Keratinocyte (primary cell): ENCODE measurements around the gene PNPT1. TPM values are rescaled to one million over a fixed set of nuclear protein-coding genes. Genes with fewer than 3 reads are reported as not detected.

Experiments used
- DNase-seq: peaks from one replicate; pipeline ENCODE4 v3.0.0-alpha.2; 2011; ENCODE audit warnings: low read depth, missing footprints, low spot score
- FAIRE-seq: peaks from 2 replicates; lab custom pipeline; 2011; peaks lifted over from hg19 to GRCh38; lab: Jason Lieb, UNC
- H2AFZ ChIP-seq: 2 replicates; pipeline ENCODE4 v1.6.0; 2012; ENCODE audit warnings: low read length, control low read depth, inconsistent platforms; ENCODE audit not compliant: control insufficient read depth
- H3K27ac ChIP-seq: 2 replicates; pipeline ENCODE4 v1.5.1; 2011; ENCODE audit warnings: low read length; ENCODE audit not compliant: control insufficient read depth, insufficient read depth
- H3K27me3 ChIP-seq: 3 replicates; pipeline ENCODE4 v1.6.0; 2011; ENCODE audit warnings: low read length; ENCODE audit not compliant: control insufficient read depth, insufficient read depth; ENCODE audit errors: extremely low read depth
- H3K36me3 ChIP-seq, 2 experiments: 2 replicates in 1 of 2; 3 replicates in 1 of 2; pipeline ENCODE4 v1.5.1; 2011; ENCODE audit warnings: low read length in 2 of 2, mild to moderate bottlenecking in 1 of 2; ENCODE audit not compliant: control insufficient read depth in 2 of 2, insufficient read depth in 2 of 2; ENCODE audit errors: extremely low read depth in 1 of 2
- H3K4me1 ChIP-seq: 3 replicates; pipeline ENCODE4 v1.5.1; 2011; ENCODE audit warnings: low read length; ENCODE audit not compliant: control insufficient read depth, insufficient read depth; ENCODE audit errors: extremely low read depth
- H3K4me2 ChIP-seq: 3 replicates; pipeline ENCODE4 v1.6.0; 2011; ENCODE audit warnings: low read depth, low read length; ENCODE audit not compliant: control insufficient read depth, insufficient read depth; ENCODE audit errors: extremely low read depth
- H3K4me3 ChIP-seq, 3 experiments: fragments of 200-600 bp in 1 of 3; sonication (generic) in 1 of 3; 2 replicates in 2 of 3; 3 replicates in 1 of 3; pipeline ENCODE4 v1.5.1; 2011 to 2016; ENCODE audit warnings: low read length in 3 of 3, mild to moderate bottlenecking in 3 of 3, control low read depth in 2 of 3, inconsistent platforms in 1 of 3, low read depth in 1 of 3, mixed read lengths in 1 of 3, mixed run types in 1 of 3, moderate library complexity in 1 of 3; ENCODE audit not compliant: control insufficient read depth in 2 of 3, insufficient read depth in 2 of 3; ENCODE audit errors: extremely low read depth in 1 of 3
- H3K79me2 ChIP-seq: 2 replicates; pipeline ENCODE4 v1.6.0; 2012; ENCODE audit warnings: low read length; ENCODE audit not compliant: control insufficient read depth, insufficient read depth
- H3K9ac ChIP-seq: 3 replicates; pipeline ENCODE4 v1.6.0; 2011; ENCODE audit warnings: low read length; ENCODE audit not compliant: control insufficient read depth, insufficient read depth; ENCODE audit errors: extremely low read depth
- H3K9me1 ChIP-seq: 3 replicates; pipeline ENCODE4 v1.6.0; 2011; ENCODE audit warnings: low read length; ENCODE audit not compliant: control insufficient read depth, insufficient read depth; ENCODE audit errors: extremely low read depth
- H3K9me3 ChIP-seq: 2 replicates; pipeline ENCODE4 v1.5.1; 2012; ENCODE audit warnings: low read depth, low read length; ENCODE audit not compliant: control insufficient read depth
- H4K20me1 ChIP-seq: 3 replicates; pipeline ENCODE4 v1.6.0; 2011; ENCODE audit warnings: low read length; ENCODE audit not compliant: control insufficient read depth, insufficient read depth; ENCODE audit errors: extremely low read depth
- CTCF ChIP-seq, 3 experiments: IDR thresholded peaks in 1 of 3; conservative IDR thresholded peaks in 1 of 3; optimal IDR thresholded peaks in 1 of 3; 2 replicates in 2 of 3; 3 replicates in 1 of 3; pipeline versions ENCODE3 to v1.5.1; 2011; ENCODE audit warnings: low read length in 3 of 3, mild to moderate bottlenecking in 3 of 3, moderate library complexity in 2 of 3, control low read depth in 1 of 3, inconsistent platforms in 1 of 3; ENCODE audit not compliant: insufficient read depth in 2 of 3; ENCODE audit errors: extremely low read depth in 1 of 3
- EZH2 ChIP-seq: IDR thresholded peaks from one replicate; pipeline ENCODE4 v1.6.1; 2012; ENCODE audit warnings: inconsistent platforms, mild to moderate bottlenecking, low read length, moderate library complexity
- dilution Hi-C: fragments of 300-500 bp; cut with MboI; formaldehyde crosslinking; loops from one replicate; pipeline ENCODE4 v1.7.0; 2020; ENCODE audit warnings: low sequenced_read_pairs; ENCODE audit not compliant: extremely low pct_ligation_motif_present
- polyA plus RNA-seq, 5 experiments: library from polyadenylated mRNA; depleted of rRNA in 3 of 5; stranded (reverse) in 3 of 5; stranded (forward) in 1 of 5; unstranded in 1 of 5; fragments of >200 nt; gene quantifications; 1 replicate in 1 of 5; 2 replicates in 3 of 5; 3 replicates in 1 of 5; pipeline versions ENCODE4 v1.2.1 to v1.2.3, GENCODE V29; 2011 to 2012; ENCODE audit warnings: missing spikeins in 2 of 5, low read depth in 1 of 5, low replicate concordance in 1 of 5

PNPT1 gene
- polyA plus RNA-seq, 1 donor (not counting 4 experiments of a cell fraction or from before 2014, with no cell fraction given), result 36.1 TPM

DNA sequence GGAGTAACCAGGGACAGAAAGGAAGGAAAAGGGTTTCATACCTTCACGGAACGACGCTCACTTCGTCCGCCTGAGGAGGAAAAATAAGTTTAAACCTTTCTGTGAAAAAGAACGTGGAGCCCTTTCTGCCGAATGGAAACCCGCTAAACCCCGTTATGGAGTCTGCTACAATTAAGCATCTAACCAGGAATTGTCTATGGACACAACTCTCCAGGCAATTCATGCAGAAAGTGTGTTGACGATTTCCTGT lies 75.7 kb downstream of the PNPT1 start:
- H3K9me1 ChIP-seq, result peaks cover 3% of the 10 kb centered on the region
- peak overlapping the region; percentile 91 for H3K4me2 ChIP-seq
- H3K4me1 ChIP-seq, result peaks cover 18% of the 10 kb centered on the region
- H3K9me3 ChIP-seq, result no peaks in the 10 kb centered on the region
- TF ChIP-seq CTCF (optimal IDR thresholded peaks at IDR 0.05 in 1 of 3, IDR thresholded peaks at IDR 0.05 in 1 of 3, conservative IDR thresholded peaks at IDR 0.05 in 1 of 3; ENCODE audit: extremely low read depth in 1 of 3, insufficient read depth in 2 of 3, low read length in 3 of 3) (no peak), EZH2 (no peak)
- H3K9ac ChIP-seq, result peak overlapping the region; percentile 92
- no peaks in the 10 kb centered on the region for H3K27me3 ChIP-seq
- DNase-seq (no peak), FAIRE-seq (no peak)
- peak overlapping the region; percentile 99 for H3K27ac ChIP-seq
- peak overlapping the region; percentile 91 for H2AFZ ChIP-seq
- H3K4me3 ChIP-seq, result peak overlapping the region; percentile 92 to 100 (median 93)
- peaks cover 2 to 7% of the 10 kb centered on the region in 2 experiments for H3K36me3 ChIP-seq
- peaks cover 83% of the 10 kb centered on the region for H3K79me2 ChIP-seq
- H4K20me1 ChIP-seq, result no peaks in the 10 kb centered on the region
- dilution Hi-C loops, result no loop called here

DNA sequence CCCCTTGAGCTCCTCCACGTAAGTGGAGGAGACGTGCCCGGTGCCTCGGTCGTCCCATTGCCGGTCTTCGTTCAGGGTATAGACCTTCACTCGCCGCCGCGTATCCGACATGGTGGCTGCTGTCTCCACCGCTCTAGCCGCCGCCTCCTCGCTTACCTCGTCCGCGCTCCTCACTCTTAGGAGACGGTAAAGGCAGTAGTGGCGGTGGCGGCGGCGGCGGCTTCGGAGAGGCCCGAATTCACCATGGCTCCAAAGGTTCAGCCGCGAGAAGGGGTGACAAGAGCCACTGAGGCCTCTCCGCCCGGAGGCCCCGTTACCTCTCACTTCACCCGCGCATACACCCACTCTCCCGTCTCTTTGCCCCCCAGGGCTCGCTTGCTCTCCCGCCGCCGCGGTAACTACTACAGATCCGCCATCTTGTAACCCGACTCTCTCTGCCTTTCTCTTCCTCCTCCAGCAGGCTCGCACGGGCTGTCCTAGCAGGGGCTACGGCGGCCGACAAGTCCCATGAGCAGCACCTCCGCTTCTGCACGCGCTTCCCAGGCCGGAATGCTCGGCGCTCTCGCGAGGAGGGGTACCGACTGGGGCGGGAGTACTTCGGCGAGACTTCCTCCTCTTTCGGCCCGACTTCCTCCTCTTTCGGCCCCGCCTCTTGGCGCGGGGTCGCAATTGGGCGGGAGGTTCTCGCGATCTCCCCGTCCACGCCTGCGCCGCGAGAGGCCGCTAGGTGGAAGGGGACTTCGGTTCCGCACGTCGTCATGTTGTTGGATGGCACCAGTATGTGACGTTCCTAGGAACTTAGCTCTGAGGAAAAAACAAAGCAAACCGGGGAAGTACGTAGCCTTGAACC lies 76.2 kb downstream of the PNPT1 start, which contains the start of gene PPP4R3B:
Gene PPP4R3B (minus strand): TSS at position 448 of the 850 bp plus-strand sequence. CDS start 337 bp downstream, at position 111.
- H2AFZ ChIP-seq, result peak within 1 kb of the TSS; percentile 91
- no peaks in the 10 kb centered on the region for H3K9me3 ChIP-seq
- no peaks in the 10 kb centered on the region for H4K20me1 ChIP-seq
- H3K27me3 ChIP-seq, result no peaks in the 10 kb centered on the region
- TF ChIP-seq CTCF (optimal IDR thresholded peaks at IDR 0.05 in 1 of 3, IDR thresholded peaks at IDR 0.05 in 1 of 3, conservative IDR thresholded peaks at IDR 0.05 in 1 of 3; ENCODE audit: extremely low read depth in 1 of 3, insufficient read depth in 2 of 3, low read length in 3 of 3), result peak; percentile 20 to 49 (median 41)
- no peak for TF ChIP-seq EZH2
- FAIRE-seq (peak; percentile 46), DNase-seq (peak; percentile 89)
- H3K4me3 ChIP-seq, result peak within 1 kb of the TSS; percentile 92 to 100 (median 93)
- peak within 1 kb of the TSS; percentile 92 for H3K9ac ChIP-seq
- H3K79me2 ChIP-seq, result peaks cover 85% of the 10 kb centered on the region
- peaks cover 18% of the 10 kb centered on the region for H3K4me1 ChIP-seq
- peak within 1 kb of the TSS; percentile 94 for H3K4me2 ChIP-seq
- peak within 1 kb of the TSS; percentile 99 for H3K27ac ChIP-seq
- peaks cover 3% of the 10 kb centered on the region for H3K9me1 ChIP-seq
- dilution Hi-C loops, result no loop called here
- H3K36me3 ChIP-seq, result peaks cover 3 to 7% of the 10 kb centered on the region in 2 experiments
